SHP77 (cell line): ENCODE measurements around the gene ZNF821.
"Not testable (repeated sequence)": the region's sequence is repeated elsewhere in the genome, so short reads cannot be mapped to it uniquely, and the experiment has no call there.

Experiments
- DNase-seq, 2 experiments: peaks; one replicate each; lab custom pipeline; 2025; lab: John Stamatoyannopoulos, UW

ZNF821 gene

GRCh38 chr16:71902656-71903365 is 18.8 kb upstream of the ZNF821 start:
- no peak for DNase-seq

DNA sequence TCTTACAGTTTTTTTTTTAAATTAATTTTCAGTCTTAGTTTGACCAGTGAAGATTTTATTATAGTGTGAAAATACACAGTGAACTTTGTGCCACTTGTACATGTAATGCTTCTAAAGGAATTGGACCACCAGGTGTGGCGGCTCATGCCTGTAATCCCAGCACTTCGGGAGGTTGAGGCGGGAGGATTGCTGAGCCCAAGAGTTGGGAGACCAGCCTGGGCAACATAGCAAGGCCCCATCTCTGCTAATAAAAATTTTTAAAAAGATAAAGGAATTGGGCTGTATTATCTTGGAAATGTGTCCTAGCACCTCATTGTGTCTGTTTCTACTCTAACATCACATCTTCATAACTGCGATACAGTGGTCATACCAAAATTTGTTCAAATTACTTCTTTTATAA is 15.2 kb upstream of the ZNF821 start:
- no peak for DNase-seq

DNA sequence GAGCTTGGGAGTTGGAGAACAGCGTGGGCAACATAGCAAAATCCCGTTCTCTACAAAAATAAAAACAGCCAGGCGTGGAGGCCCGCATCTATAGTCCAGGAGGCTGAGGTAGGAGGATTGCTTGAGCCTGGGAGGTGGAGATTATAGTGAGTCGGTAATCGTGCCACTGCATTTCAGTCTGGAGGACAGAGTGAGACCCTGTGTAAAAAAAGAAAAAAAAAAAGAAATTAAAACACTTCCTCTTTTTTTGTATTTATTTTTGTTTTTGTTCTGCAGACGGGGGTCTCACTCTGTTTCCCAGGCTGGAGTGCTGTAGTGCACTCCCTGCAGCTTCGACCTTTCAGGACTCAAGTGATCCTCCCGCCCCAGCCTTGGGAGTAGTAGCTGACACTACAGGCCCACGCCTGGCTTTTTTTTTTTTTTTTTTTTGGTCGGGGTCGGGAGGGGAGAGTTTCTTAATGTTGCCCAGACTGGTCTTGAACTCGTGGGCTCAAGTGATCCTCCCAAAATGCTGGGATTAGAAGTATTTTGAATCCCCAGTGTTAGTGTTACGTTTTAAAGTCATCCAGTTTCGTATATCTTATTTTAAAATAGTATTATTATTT is 12.9 kb upstream of the ZNF821 start:
- no peak for DNase-seq

DNA sequence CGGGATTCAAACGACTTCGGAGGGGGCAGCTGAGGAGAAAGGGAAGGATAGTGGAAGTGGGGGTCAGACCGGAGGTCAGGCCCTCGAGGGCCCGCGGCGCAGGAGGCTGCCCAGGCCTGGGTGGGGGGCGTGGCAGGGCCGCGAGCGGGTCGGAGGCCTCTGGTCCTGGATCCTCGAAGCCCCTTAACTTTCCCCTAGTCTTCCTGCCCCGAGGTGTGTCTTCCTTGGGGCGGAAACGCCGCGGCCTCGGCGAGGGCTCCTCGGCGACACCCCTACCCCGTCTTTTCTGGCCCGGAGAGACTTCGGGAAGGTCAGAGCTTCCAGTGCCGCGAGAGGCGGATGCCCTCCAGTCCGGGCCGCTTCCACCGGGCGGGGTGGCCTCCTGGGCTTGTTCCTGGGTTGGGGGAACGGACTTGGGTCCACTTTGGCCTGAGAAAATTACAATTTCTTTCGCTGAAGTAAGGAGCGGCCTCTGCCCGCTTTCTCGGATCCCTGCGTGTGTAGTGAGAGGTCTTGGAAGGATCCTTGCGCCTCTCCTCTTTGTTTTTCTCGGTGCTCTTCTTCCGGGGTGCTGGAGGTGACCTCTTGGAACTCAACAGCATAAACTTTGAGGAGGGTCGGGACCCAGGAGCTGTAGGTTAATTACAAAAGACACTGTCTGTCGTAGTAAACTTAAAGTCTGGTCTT is 11.8 kb upstream of the ZNF821 start:
- DNase-seq = peak in 1 of 2 experiments; percentile 35

DNA sequence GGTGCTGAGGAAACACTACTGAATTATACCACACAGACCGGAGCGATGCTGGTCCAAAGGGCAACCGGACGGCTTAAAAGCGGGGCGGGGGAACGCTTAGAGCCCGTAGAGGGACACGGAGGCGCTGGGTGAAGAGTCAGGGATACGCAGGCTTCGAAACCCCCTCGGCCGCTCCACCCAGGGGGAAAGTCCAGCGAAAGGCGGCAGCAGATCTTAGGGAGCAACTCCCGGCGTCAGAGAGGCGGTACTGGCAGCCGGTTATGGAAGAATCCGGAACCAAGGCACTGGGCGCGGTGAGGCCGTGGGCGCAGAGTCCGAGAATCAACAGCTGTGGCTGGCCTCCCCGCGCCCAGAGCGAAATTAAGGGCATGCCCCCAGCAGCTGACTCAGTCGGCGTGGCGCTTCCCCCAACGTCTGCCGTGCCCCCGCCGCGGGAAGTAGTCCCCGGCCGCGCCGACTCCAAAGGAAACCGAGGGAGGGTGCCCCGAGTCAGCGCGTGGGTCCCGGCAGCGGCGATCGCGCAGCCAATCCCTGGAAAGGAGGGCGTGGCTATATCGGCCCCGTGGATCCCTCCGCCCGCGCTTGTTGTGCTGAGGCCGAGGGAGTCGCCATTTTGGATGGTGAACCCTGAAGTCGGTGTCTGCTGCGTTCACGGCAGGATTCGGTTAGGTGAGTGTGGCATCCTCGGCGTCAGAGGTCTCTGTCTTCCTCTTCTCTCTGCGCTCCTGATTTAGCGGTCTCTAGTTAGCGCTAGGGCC is 11.1 kb upstream of the ZNF821 start, which contains the start of gene IST1:
Gene IST1 (plus strand): TSS at position 611 of the 758 bp plus-strand sequence. CDS start 20,110 bp downstream, outside the sequence.
- DNase-seq = peak; percentile 94 to 95

DNA sequence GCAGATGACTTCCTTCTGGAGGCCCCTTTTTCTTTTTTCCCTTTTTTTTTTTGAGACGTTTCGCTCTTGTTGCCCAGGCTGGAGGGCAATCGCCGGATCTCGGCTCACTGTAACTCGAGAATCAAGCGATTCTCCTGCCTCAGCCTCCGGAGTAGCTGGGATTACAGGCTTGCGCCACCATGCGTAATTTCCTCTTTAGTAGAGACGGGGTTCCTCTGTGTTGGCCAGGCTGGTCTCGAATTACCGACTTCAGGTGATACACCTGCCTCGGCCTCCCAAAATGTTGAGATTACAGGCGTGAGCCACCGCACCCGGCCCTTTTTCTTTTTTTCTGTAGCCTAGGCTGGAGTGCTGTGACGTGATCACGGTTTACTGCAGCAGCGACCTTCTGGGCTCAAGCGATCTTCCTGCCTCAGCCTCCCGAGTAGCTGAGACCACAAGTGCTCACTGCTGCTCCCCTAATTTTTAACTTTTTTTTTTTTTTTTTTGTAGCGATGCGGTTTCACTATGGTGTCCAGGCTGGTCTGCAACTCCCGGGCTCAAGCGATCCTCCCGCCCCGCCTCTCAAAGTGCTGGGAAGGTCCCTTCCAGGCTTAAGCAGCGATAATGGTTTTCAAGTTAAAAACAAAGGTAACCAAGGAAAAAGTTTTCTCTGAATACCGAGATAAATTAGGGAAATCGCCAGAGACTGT is 10.4 kb upstream of the ZNF821 start:
- peak in 1 of 2 experiments; percentile 41 for DNase-seq

GRCh38 chr16:71893888-71894228 is 9.9 kb upstream of the ZNF821 start:
- no peak for DNase-seq

DNA sequence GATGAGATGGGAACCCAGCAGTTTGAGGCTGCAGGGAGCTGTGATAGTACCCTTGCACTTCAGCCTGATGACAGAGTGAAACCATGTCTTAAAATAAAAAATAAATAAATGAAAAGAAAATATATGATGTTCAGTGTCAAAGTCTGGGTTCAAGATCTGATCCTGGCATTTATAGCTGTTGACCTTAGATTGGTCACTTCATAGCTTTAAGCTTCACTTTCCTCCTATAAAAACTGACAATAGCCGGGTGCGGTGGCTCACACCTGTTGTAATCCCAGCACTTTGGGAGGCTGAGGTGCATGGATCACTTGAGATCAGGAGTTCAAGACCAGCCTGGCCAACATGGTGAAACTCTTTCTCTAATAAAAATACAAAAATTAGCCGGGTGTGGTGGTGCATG is 5.2 kb upstream of the ZNF821 start:
- no peak for DNase-seq

DNA sequence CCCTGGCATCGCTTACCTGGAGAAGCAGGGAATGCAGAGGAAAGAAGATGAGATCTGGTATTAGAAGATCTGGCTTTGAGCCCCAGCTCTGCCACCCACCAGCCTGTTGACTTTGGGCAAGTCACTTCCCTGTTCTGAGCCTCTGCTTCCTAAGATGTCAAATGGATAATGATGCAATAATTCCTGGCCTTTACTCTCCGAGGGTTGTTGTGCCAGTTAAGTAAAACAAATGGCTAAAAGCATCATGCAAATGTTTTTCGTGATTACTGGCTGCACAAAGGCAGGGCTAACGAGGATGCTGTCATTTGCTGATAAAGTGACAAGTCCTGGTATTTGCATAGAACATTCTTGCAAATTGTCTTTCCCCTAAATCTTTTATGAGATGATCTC is 1.3 kb upstream of the ZNF821 start:
- no peak for DNase-seq

GRCh38 chr16:71883168-71883848 is 674 bp downstream of the ZNF821 start:
- no peak for DNase-seq

- DNase-seq = peak; percentile 38 to 40
These were observed 1.3 kb downstream of the ZNF821 start for GRCh38 chr16:71882505-71883167.

DNA sequence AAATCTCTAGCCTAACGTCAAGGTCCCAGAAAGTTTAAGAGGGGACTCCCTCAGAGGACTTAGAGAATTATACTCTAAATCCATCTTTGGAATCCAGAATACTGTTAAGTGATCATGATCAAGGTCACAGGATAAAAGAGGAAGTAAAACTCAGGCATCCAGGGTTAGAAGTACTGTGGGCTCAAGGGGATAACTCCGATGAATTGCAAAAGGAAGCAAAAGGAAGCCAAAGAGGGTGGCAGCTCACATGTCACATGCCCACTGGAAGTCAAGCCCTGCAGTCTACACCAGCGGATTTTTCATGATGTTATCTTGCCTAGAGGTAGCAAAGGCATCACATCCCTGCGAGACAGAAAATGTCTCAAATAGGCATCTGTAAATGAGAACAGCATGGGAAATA is 3.8 kb downstream of the ZNF821 start:
- no peak for DNase-seq

DNA sequence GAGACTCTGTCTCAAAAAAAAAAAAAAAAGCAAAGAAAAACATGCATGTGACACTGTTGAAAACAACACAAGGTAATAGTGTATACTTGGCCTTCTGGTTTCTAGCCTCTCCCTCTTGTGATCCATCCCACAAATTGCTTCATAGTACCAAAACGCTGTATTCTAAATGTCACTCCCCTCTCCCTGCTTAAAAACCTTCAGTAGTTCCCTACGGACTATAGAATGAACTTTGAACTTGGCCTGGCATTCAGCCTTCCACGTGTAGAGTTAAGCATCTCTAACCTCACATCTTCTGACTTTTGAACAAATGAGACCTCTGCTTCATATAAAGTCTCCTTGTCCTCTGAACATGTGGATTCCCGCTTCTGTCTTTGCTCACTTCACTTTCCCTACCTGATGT is 5.1 kb downstream of the ZNF821 start:
- no peak for DNase-seq

GRCh38 chr16:71873199-71873598 is 10.8 kb downstream of the ZNF821 start:
- no peak for DNase-seq

DNA sequence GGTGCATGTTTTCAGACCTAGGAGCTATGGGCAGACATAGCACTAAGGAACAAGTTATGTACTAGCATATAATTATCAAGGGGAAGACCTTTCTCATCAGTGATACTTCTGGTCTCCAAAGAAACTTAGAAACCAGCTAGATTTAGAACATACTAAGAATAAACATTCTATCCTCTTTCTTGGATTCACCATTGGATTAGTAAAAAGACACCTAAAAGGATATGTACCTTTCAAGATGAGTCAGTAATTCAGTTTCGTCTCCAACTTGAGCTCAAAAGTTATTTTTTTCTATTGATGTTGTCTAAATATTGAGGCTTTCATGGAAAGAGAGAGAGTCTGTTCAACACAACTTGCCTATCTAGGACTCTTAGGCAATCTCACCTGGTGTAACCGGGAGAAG is 13.2 kb downstream of the ZNF821 start:
- no peak for DNase-seq

- no peak for DNase-seq
These were observed 14.9 kb downstream of the ZNF821 start for GRCh38 chr16:71869089-71869488.

DNA sequence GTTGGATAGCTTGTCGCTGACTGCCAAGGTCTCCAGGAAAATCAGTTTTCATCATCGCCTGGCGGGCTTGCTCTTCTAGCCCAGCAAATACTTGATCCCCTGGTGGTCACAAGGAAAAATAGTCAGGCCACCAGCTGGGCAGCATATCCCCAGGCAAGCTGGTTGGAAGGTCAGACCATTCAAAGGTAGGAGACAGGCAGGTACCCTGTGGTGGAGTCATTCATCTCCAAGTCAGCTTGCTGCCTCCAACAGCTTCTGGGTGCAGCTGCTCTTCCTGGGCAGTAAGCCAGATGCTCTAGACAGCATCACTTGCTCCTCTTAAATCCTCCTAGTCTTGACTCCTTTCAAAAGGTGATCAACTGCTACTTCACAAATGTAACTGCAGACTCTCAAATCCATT is 16.0 kb downstream of the ZNF821 start:
- peak; percentile 63 to 73 for DNase-seq

DNA sequence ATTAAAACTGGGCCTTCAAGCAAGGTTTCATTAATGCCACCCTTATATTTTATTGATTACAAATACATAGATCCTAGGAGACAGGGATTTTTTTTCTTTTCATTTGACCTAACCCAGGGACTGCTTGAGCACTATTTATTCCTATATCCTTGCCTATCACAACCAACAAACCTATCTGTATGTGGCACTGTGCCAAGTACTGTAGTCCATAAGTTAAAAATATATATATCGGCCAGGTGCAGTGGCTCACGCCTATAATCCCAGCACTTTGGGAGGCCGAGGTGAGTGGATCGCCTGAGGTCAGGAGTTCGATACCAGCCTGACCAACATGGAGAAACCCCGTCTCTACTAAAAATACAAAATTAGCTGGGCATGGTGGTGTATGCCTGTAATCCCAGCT is 16.8 kb downstream of the ZNF821 start:
- DNase-seq = not testable (repeated sequence)

- DNase-seq = no peak
These were observed 18.7 kb downstream of the ZNF821 start for GRCh38 chr16:71865173-71865863.

GRCh38 chr16:71863995-71864394 is 20.0 kb downstream of the ZNF821 start:
- DNase-seq = no peak
